Brain pericyte (primary cell): ENCODE data around the gene SLX9.

Source experiments
- DNase-seq: peaks from one replicate; pipeline ENCODE4 v3.0.0-alpha.2; 2012; ENCODE audit warnings: low read depth, low spot score

SLX9 gene

GRCh38 chr21:45001134-45002095, 61.6 kb downstream of the SLX9 start:
- no peak for DNase-seq

DNA sequence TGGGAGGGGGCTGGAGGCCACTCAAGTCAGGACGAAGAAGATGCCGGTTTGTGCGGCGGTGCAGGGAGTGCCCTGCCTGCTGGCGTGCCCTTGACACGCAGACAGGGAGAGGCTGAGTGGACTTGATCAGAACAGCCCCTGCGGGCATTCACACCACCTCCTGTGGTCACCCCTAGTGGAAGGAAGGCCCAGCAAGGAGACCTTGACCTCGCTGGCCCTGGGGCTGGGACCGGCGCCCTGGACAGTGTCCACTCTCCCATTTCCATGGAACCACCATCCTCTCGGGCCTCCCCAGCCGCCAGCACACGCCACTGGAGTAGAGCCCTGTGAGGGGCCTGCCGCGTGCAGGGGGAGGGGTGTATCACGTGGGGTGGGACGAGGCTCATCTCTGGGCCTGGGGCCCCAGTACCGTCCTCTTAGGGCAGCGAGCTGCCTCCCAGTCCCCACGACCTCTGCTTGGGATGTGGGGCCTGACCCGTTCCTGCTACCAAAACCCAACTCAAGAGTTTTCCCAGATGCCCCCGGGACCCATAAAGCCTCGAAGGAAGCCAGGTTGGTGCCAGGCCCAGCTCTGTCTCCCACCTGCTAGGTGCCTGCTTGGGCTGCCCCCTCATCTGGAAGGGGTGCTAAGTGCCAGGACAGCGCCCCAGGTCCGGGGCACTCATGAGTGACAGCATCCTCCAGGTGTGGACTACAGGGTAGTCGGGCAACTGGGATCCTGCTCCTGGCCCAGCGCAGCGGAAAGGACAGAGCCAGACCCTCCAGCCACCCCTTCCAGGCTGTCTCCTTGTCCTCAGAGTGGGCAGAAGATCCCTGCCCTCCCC, 62.8 kb downstream of the SLX9 start:
- no peak for DNase-seq

GRCh38 chr21:45003331-45004058, 63.7 kb downstream of the SLX9 start:
- no peak for DNase-seq

- DNase-seq, result no peak
Observed at GRCh38 chr21:45004059-45004422, 64.2 kb downstream of the SLX9 start.

GRCh38 chr21:45004481-45005247, 64.8 kb downstream of the SLX9 start:
- DNase-seq, result no peak

DNA sequence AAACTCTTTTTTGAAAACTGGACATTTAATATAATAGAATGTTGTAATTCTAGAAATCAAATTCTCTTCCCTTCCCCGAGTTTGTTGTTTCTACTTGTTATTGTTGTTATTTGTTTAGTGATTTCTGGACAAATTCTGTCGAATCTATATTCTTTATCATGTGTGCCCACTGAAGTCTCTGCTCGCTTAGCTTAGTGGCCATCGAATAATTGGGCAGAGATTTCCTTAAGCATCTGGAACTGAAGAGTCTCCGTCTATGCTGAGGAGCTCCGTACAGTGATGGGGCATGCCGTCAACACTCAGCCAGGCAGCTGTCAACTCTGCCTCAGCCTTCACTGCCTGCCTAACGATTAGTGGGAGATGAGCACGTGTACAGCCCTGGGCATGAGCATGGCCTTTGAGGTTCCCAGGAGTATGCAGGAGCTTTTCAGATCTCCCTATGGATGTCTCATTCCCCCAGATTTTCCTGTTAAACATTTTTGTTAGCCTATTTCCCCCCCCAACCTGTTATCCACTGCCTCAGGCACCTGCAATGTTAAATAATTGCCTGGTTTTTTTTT, 66.8 kb downstream of the SLX9 start:
- no peak for DNase-seq

- DNase-seq, result no peak
Observed at GRCh38 chr21:45009616-45010015, 69.8 kb downstream of the SLX9 start.

DNA sequence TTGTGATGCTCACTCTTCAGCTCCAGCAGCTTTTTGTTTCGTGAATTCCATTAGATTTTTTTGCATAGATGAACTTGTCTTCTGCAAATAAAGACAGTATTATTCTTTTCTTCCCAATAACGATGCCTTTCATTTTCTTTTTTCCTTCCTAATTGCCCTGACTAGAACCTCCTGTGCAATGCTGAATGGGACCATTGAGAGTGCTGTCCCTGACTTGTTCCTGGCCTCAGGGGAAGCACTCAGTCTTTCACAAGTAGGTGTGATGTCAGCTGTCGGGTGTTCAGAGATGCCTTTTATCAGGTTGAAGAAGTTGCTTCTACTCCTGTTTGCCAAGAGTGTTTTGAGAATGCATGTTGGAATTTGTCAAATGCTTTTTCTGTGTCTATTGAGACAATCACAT, 70.3 kb downstream of the SLX9 start:
- no peak for DNase-seq

- DNase-seq, result no peak
Observed at GRCh38 chr21:45010860-45011259, 71.0 kb downstream of the SLX9 start.

DNA sequence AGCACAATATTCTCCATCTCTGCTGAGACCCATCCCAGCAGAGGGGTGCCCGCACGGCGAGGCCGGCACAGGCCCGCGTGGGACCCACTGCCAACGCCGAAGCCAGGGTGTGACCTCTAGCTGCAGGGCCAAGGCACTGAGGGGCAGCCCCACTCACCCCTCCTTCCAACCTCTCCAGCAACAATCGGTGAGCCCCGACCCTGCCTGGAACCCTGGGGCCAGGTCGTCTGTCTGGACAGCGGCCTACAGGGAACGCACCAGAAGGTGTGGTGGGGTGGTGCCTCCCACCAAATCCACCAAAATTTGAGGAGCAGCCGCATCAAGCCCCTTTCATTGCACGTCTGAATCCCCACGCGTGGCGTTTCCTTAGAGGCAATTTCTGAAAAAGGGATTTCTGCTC, 71.6 kb downstream of the SLX9 start:
- DNase-seq, result no peak

GRCh38 chr21:45011911-45012661, 72.3 kb downstream of the SLX9 start:
- DNase-seq, result no peak

GRCh38 chr21:45012662-45013259, 72.9 kb downstream of the SLX9 start:
- DNase-seq, result no peak

- DNase-seq, result no peak
Observed at GRCh38 chr21:45013260-45013841, 73.5 kb downstream of the SLX9 start.

DNA sequence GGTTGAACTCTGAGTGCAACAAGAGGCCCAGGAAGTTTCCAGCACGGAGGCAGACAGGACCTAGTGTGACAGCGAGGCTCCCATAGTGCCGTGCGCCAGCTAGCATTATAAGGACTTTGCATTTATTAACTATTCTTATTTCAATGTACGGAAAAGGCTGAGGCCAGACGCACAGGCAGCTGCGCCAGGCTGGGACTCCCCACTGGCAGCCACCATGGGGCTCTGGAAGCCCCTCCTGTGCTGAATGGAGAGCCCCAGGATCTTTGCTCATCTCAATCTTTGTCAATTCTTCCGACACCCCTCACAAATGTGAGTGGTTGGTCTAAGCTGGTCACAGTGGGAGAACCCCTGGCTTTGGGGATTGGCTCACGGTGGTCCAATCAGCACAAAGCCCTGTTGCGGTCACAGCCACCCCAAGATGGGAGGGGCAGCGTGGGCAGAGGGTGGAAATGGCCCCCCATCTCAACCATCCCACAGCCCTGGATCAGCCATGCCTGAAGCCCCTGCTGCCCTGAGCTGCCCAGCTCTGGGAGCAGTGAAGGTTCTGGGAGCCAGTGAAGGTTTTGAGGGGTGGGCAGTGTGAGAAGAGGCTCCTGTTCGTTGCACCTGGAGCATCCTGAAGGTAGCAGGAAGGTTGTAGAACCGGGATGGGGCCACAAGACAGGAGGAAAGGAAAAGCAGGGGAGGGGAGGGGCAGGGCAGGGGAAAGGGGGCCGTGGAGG, 75.1 kb downstream of the SLX9 start:
- DNase-seq, result no peak

- no peak for DNase-seq
Observed at GRCh38 chr21:45015469-45015860, 75.6 kb downstream of the SLX9 start.

- DNase-seq, result no peak
Observed at GRCh38 chr21:45016031-45016405, 76.2 kb downstream of the SLX9 start.

DNA sequence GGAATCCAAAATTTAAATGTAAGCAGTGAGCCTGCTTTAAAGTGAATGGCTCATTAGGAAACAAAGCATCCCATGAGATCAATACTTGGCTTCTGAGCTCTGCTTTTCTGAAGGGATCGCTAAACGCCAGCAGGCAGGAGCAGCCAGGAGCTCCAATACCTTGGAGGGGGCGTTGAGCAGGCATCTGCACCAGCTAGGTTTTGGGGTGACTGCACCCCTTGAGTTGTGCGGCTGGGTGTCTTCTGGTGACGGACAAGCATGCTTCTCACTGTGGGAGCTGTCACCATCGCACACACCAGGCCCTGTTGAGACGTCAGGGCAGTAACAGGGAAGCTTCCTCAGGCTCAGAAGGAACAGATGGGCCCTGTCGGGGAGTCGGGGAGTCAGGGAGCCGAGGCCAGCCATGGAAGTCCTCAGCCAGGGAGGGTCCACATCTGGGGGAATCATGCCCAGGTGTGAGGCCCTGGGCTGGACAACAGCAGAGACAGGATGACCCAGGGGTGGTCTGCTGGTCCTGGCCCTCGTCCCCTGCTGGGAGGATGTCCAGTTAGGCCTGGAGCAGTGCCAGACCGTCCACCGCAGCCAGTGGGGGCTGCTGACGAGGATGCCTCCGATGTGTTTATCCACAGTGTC, 76.7 kb downstream of the SLX9 start:
- no peak for DNase-seq
